A673 (cell line): Measurements from ENCODE around the gene SSH2. TPM values are rescaled to one million over a fixed set of nuclear protein-coding genes. Genes with fewer than 3 reads are reported as not detected.

ENCODE experiments used
- BruUV-seq: library from RNA; stranded (reverse); fragments of 400-500 nt; replicated peaks from 2 replicates; lab custom pipeline; 2021; lab: Mats Ljungman, UMichigan
- CTCF ChIA-PET: fragments of 300-600 bp; sonication (Branson Sonifier 250); formaldehyde crosslinking; loops from one replicate; lab custom pipeline; 2022; ENCODE audit warnings: antibody characterized with exemption; lab: Charles Lee
- POLR2A ChIA-PET: fragments of 300-600 bp; sonication (Branson Sonifier 250); formaldehyde crosslinking; loops from one replicate; lab custom pipeline; 2022; ENCODE audit warnings: antibody characterized with exemption; ENCODE audit not compliant: low non-redundant PET; lab: Charles Lee
- DNase-seq: peaks from one replicate; pipeline ENCODE4 v3.0.0-alpha.2; 2015; ENCODE audit warnings: low spot score
- H3K27ac ChIP-seq: fragments of 200-600 bp; sonication (generic); 2 replicates; pipeline ENCODE4 v1.5.1; 2016; ENCODE audit warnings: mixed run types, low read depth, mild to moderate bottlenecking, mixed read lengths, antibody characterized with exemption, low read length; ENCODE audit not compliant: poor library complexity, severe bottlenecking
- H3K27me3 ChIP-seq: fragments of 200-600 bp; sonication (generic); replicated peaks from 2 replicates; pipeline ENCODE4 v1.6.1; 2017; ENCODE audit warnings: mixed run types, low read depth, mild to moderate bottlenecking, mixed read lengths, antibody characterized with exemption, low read length; ENCODE audit not compliant: insufficient read depth, poor library complexity
- H3K36me3 ChIP-seq: fragments of 200-600 bp; sonication (generic); 2 replicates; pipeline ENCODE4 v1.6.1; 2016; ENCODE audit warnings: mixed run types, mild to moderate bottlenecking, mixed read lengths, antibody characterized with exemption, low read length; ENCODE audit not compliant: insufficient read depth, poor library complexity, severe bottlenecking
- H3K4me1 ChIP-seq: fragments of 200-600 bp; sonication (generic); 2 replicates; pipeline ENCODE4 v1.6.1; 2017; ENCODE audit warnings: mixed run types, mild to moderate bottlenecking, mixed read lengths, antibody characterized with exemption, low read length; ENCODE audit not compliant: insufficient read depth, poor library complexity, severe bottlenecking
- H3K4me3 ChIP-seq: fragments of 200-600 bp; sonication (generic); 2 replicates; pipeline ENCODE4 v1.5.1; 2016; ENCODE audit warnings: low read depth, mixed run types, mild to moderate bottlenecking, mixed read lengths, low read length; ENCODE audit not compliant: poor library complexity, severe bottlenecking
- H3K9me3 ChIP-seq: fragments of 200-600 bp; sonication (generic); 2 replicates; pipeline ENCODE4 v1.6.1; 2016; ENCODE audit warnings: mixed run types, low read depth, mild to moderate bottlenecking, mixed read lengths, antibody characterized with exemption, low read length; ENCODE audit not compliant: poor library complexity, severe bottlenecking
- EZH2 ChIP-seq: fragments of 200-600 bp; sonication (generic); IDR thresholded peaks from 2 replicates; pipeline ENCODE4 v1.6.1; 2017; ENCODE audit warnings: borderline replicate concordance, low read depth, mild to moderate bottlenecking, mixed read lengths, antibody characterized with exemption, low read length; ENCODE audit not compliant: poor library complexity, severe bottlenecking
- intact Hi-C: fragments of 100-400 bp; cut with micrococcal nuclease; formaldehyde crosslinking; loops from one replicate; pipeline ENCODE4 v1.10.0; 2022; ENCODE audit not compliant: unreplicated experiment
- total RNA-seq: library from RNA; stranded (reverse); gene quantifications from 2 replicates; pipeline ENCODE4 v1.2.3, GENCODE V29; 2021
- TF ChIP-seq, protein P1 (sequence below): fragments of 300-800, 200-600 bp; sonication (generic); conservative IDR thresholded peaks from 2 replicates; pipeline ENCODE4 v1.5.1; 2017; ENCODE audit warnings: low read depth, mild to moderate bottlenecking, antibody characterized with exemption, low read length, moderate library complexity, mixed read lengths

Gene SSH2
- total RNA-seq, 1 experiment from 2014 or later: 75.5 TPM

DNA sequence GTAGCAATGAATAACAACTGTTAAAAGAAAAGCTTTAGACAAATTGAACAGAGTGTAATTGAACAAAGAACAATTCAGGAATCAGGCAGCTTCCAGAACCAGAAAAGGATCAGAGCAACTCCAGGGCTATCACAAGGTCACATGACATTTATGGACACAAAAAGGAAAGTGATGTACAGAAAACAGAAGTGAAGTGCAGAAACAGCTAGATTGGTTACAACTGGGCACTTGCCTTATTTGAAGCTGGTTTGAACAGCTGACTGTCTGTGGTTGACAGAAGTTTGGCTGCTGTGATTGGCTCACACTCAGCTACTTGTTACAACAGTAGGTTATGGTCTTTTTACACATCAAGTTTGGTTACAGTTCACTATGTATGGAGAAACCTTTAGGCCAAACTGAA is 26.2 kb upstream of the SSH2 start:
- ChIA-PET CTCF (no interaction called here), POLR2A (no interaction called here)
- H3K9me3 ChIP-seq: peaks cover 12% of the 10 kb centered on the region
- TF ChIP-seq, protein P1, sequence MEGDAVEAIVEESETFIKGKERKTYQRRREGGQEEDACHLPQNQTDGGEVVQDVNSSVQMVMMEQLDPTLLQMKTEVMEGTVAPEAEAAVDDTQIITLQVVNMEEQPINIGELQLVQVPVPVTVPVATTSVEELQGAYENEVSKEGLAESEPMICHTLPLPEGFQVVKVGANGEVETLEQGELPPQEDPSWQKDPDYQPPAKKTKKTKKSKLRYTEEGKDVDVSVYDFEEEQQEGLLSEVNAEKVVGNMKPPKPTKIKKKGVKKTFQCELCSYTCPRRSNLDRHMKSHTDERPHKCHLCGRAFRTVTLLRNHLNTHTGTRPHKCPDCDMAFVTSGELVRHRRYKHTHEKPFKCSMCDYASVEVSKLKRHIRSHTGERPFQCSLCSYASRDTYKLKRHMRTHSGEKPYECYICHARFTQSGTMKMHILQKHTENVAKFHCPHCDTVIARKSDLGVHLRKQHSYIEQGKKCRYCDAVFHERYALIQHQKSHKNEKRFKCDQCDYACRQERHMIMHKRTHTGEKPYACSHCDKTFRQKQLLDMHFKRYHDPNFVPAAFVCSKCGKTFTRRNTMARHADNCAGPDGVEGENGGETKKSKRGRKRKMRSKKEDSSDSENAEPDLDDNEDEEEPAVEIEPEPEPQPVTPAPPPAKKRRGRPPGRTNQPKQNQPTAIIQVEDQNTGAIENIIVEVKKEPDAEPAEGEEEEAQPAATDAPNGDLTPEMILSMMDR: no peak
- TF ChIP-seq EZH2: no peak
- no peaks in the 10 kb centered on the region for H3K27me3 ChIP-seq
- no peak for DNase-seq
- no peak overlapping the region for H3K27ac ChIP-seq
- no TSS peak for BruUV-seq
- intact Hi-C loops: no loop called here
- no peak overlapping the region for H3K4me3 ChIP-seq
- H3K4me1 ChIP-seq: no peaks in the 10 kb centered on the region
- H3K36me3 ChIP-seq: no peaks in the 10 kb centered on the region

DNA sequence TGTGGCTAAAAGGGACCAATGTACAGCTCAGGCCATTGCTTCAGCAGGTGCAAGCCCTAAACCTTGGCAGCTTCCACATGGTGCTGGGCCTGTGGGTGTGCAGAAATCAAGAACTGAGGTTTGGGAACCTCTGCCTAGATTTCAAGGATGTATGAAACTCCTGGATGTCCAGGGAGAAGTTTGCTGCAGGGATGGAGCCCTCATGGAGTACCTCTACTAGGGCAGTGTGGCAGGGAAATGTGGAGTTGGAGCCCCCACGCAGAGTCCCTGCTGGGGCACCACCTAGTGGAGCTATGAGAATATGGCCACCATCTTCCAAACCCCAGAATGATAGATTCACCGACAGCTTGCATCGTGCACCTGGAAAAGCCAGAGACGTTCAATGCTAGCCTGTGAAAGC is 24.4 kb upstream of the SSH2 start:
- POLR2A ChIA-PET: no interaction called here
- Histone ChIP-seq H3K36me3 (no peaks in the 10 kb centered on the region), H3K27me3 (no peaks in the 10 kb centered on the region), H3K27ac (no peak overlapping the region), H3K4me1 (no peaks in the 10 kb centered on the region), H3K9me3 (peaks cover 12% of the 10 kb centered on the region), H3K4me3 (no peak overlapping the region)
- intact Hi-C loops: no loop called here
- TF ChIP-seq EZH2: no peak
- TF ChIP-seq, protein P1: 0 out of 2 replicates have a peak, but pooled peaks have one; percentile 26
- peak; percentile 14 for DNase-seq
- CTCF ChIA-PET: no interaction called here
- BruUV-seq: no TSS peak

DNA sequence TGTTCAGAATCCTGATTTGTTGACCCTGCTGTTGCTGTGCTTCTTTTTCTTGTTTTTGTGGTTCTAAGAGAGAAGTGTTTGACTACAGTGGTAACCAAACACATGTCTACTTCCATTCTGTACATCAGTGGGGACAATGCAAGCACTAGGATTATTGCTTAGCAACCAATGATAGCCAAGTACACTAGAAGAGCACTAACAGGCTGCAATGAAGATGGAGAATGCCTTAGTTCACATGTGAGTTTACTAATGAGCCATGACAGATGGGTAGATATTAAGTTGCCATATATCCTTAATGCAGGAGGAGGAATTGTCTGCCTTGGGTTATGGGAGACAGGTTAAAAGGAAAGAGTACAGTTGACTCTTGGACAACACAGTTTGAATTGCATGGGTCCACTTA is 19.7 kb upstream of the SSH2 start:
- POLR2A ChIA-PET: no interaction called here
- intact Hi-C loops: no loop called here
- CTCF ChIA-PET: no interaction called here

More for the DNA sequence above, 19.7 kb upstream of the SSH2 start:
- TF ChIP-seq, protein P1: no peak
- TF ChIP-seq EZH2: no peak
- Histone ChIP-seq H3K27me3 (no peaks in the 10 kb centered on the region), H3K27ac (no peak overlapping the region), H3K36me3 (no peaks in the 10 kb centered on the region), H3K4me3 (no peak overlapping the region), H3K9me3 (peaks cover 12% of the 10 kb centered on the region), H3K4me1 (no peaks in the 10 kb centered on the region)
- DNase-seq: no peak
- BruUV-seq: no TSS peak
